HFFc6 (cell line): Measurements from ENCODE around the gene DUSP8. TPM values are rescaled to one million over a fixed set of nuclear protein-coding genes. Genes with fewer than 3 reads are reported as not detected.
"Not testable (repeated sequence)": the region's sequence is repeated elsewhere in the genome, so short reads cannot be mapped to it uniquely, and the experiment has no call there.

ENCODE experiments used
- DNase-seq: peaks from one replicate; pipeline ENCODE4 v3.0.0-alpha.2; 2018
- H3K27ac Mint-ChIP-seq: 2 replicates; pipeline ENCODE4 v1.8.0; 2020; ENCODE audit warnings: mild to moderate bottlenecking, mixed read lengths
- H3K27me3 Mint-ChIP-seq: 2 replicates; pipeline ENCODE4 v1.8.0; 2021; ENCODE audit warnings: mild to moderate bottlenecking, moderate library complexity, mixed read lengths; ENCODE audit not compliant: insufficient read depth
- H3K36me3 Mint-ChIP-seq: 2 replicates; pipeline ENCODE4 v1.8.0; 2021; ENCODE audit warnings: low read depth, mixed read lengths
- H3K4me1 Mint-ChIP-seq: 2 replicates; pipeline ENCODE4 v1.8.0; 2020; ENCODE audit warnings: low read depth, mixed read lengths
- H3K4me3 Mint-ChIP-seq: 2 replicates; pipeline ENCODE4 v1.8.0; 2020; ENCODE audit warnings: mild to moderate bottlenecking, moderate library complexity, mixed read lengths
- H3K9me3 Mint-ChIP-seq: 2 replicates; pipeline ENCODE4 v1.8.0; 2020; ENCODE audit warnings: mild to moderate bottlenecking, mixed read lengths
- long read RNA-seq: library from polyadenylated mRNA; unstranded; transcript quantifications from one replicate; pipeline ENCODE4 v2.0.0, GENCODE V29; 2019
- total RNA-seq, 6 experiments: library from RNA; stranded (reverse); fragmentation: NEBNext Ultra II Directional; extraction: Animal tissue kit (Norgen Biotek cat#: 25700); gene quantifications; 2 replicates in 1 of 6; 3 replicates in 5 of 6; pipeline ENCODE4 v1.2.3, GENCODE V29; 2021
- TF ChIP-seq, protein P1 (sequence below): fragments of 200-600 bp; sonication (generic); IDR thresholded peaks from 2 replicates; pipeline ENCODE4 v1.5.0; 2021; ENCODE audit warnings: antibody characterized with exemption, mild to moderate bottlenecking

Gene DUSP8, protein sequence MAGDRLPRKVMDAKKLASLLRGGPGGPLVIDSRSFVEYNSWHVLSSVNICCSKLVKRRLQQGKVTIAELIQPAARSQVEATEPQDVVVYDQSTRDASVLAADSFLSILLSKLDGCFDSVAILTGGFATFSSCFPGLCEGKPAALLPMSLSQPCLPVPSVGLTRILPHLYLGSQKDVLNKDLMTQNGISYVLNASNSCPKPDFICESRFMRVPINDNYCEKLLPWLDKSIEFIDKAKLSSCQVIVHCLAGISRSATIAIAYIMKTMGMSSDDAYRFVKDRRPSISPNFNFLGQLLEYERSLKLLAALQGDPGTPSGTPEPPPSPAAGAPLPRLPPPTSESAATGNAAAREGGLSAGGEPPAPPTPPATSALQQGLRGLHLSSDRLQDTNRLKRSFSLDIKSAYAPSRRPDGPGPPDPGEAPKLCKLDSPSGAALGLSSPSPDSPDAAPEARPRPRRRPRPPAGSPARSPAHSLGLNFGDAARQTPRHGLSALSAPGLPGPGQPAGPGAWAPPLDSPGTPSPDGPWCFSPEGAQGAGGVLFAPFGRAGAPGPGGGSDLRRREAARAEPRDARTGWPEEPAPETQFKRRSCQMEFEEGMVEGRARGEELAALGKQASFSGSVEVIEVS
- total RNA-seq = 1 to 10 TPM in 3 of 6 experiments, under 1 TPM in 3; 0.38 to 1.6 (median 0.81) TPM
- long read RNA-seq = 0 reads

DNA sequence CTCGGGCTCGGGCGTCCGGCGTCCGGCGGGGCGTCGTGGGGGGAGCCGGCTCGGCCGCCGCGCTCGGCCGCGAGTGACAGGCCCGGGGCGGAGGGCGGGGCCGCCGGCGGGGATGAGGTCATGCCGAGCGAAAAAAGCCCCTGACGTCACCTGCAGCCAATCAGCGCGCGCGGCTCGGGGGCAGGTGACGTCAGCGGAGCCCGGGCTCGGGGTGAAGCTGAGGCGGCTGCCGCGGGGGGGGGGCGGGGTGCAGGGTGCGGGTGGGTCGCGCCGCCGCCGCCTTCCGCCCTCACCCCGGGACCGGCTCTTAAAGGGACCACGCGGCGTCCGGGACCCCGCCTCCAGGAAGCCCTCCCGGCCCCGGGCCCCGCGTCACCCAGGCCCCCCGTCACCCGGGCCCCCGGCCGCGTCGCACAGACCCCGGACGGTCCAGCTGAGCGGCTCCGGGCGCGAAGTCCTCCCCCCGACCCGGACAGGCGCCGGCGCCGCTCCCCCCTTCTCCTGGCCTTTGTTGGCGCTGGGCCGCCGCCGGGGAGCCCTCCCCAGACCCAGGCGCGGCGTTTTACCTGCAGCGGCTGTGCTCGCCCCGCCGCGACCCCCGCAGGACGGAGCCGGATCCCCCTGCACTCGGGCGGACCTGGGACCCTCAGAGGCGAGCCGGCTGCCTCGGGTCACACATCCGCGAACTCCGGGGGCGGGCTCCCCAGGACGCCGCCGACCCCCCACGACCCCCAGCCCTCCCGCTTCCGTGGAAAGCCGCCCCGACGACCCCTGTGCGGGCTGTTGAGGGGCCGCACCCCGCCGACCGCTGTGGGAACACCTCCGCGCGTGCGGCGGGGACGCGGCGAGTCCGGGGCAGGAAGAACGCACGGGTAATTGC, at the start of gene DUSP8:
DUSP8 (minus strand) TSS at position 75 of the 880 bp plus-strand sequence. CDS start 6,445 bp downstream, outside the sequence.
- Mint-ChIP-seq H3K27me3 (peaks cover 13% of the 10 kb centered on the region), H3K4me3 (no peak within 1 kb of the TSS), H3K36me3 (no peaks in the 10 kb centered on the region), H3K4me1 (no peaks in the 10 kb centered on the region), H3K9me3 (no peaks in the 10 kb centered on the region), H3K27ac (no peak within 1 kb of the TSS)
- DNase-seq = peak; percentile 67
- TF ChIP-seq, protein P1, sequence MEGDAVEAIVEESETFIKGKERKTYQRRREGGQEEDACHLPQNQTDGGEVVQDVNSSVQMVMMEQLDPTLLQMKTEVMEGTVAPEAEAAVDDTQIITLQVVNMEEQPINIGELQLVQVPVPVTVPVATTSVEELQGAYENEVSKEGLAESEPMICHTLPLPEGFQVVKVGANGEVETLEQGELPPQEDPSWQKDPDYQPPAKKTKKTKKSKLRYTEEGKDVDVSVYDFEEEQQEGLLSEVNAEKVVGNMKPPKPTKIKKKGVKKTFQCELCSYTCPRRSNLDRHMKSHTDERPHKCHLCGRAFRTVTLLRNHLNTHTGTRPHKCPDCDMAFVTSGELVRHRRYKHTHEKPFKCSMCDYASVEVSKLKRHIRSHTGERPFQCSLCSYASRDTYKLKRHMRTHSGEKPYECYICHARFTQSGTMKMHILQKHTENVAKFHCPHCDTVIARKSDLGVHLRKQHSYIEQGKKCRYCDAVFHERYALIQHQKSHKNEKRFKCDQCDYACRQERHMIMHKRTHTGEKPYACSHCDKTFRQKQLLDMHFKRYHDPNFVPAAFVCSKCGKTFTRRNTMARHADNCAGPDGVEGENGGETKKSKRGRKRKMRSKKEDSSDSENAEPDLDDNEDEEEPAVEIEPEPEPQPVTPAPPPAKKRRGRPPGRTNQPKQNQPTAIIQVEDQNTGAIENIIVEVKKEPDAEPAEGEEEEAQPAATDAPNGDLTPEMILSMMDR = no peak

DNA sequence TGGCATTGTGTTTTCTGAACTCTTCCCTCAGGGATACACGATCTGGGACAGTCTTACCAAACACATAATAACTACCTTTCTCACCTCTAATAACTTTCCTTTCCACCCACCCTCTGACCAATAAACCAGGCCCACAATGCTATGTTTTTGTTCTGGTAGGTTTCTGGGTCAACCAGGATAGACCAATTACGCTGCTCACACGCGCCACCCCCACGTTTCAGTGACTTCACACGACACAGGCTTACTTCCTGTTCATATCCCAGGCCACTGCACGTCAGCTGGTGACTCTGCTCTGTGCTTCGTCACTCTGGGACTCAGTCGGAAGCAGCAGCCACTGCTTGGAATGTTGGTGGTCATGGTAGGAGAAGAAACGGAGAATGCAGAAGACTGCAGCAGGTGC, 47.4 kb upstream of the DUSP8 start:
- Mint-ChIP-seq H3K9me3 (no peaks in the 10 kb centered on the region), H3K4me3 (no peak overlapping the region), H3K4me1 (peaks cover 6% of the 10 kb centered on the region; the same call in 1 of the 2 replicates), H3K36me3 (no peaks in the 10 kb centered on the region), H3K27me3 (peaks cover 34% of the 10 kb centered on the region), H3K27ac (no peak overlapping the region)
- TF ChIP-seq, protein P1 = no peak
- no peak for DNase-seq

DNA sequence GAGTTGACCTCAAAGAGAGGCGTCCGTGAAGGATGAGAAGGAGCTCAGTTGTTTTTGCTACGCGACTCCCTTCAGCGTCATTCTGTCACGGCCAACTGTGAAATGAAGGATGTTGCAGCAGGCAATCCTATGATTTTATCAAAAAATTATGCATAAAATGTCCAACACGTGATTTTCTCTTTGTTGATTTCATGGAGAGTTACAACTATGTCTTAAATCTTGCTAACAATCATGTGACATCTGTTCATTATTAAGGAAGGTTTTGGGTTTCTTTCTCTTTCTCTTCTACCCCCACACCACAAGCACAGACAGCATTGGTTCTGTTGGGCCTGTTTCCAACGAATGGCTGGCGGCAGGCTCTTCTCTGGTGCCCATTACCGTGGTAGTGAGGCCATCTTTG, 46.2 kb upstream of the DUSP8 start:
- TF ChIP-seq, protein P1 = no peak

DNA sequence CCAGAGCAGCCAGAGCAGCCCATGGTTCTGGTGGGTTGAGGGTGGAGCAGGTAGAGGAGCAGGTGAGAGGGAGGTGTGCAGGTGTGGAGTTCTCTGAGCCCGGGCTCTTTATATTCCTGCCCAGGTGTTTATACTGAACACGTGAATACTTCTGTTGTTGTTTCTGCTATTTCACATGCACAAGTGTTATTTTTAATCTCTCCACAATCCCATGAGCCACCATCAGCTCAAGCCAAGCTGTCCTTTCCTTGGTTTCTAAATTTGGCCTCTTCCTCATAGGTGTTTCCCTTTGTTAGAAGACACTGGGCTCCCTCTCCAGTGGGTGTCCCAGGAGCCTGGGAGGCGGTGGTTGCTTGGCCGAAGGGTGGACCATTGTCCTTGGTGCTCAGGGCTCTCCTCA, 36.3 kb upstream of the DUSP8 start, which contains the start of gene KRTAP5-3:
KRTAP5-3 (minus strand) TSS at position 101 of the 400 bp plus-strand sequence; CDS start at position 23, 78 bp downstream.
- no peak for DNase-seq
- H3K36me3 Mint-ChIP-seq = peaks cover 4% of the 10 kb centered on the region; the same call in 1 of the 2 replicates
- peaks cover 27% of the 10 kb centered on the region for H3K27me3 Mint-ChIP-seq
- no peaks in the 10 kb centered on the region for H3K9me3 Mint-ChIP-seq
- H3K4me1 Mint-ChIP-seq = no peaks in the 10 kb centered on the region
- no peak within 1 kb of the TSS for H3K4me3 Mint-ChIP-seq
- H3K27ac Mint-ChIP-seq = no peak within 1 kb of the TSS
- TF ChIP-seq, protein P1 = no peak

More for the DNA sequence above, 46.2 kb upstream of the DUSP8 start:
- Mint-ChIP-seq H3K9me3 (no peaks in the 10 kb centered on the region), H3K27ac (no peak overlapping the region), H3K4me1 (peaks cover 6% of the 10 kb centered on the region; the same call in 1 of the 2 replicates), H3K4me3 (no peak overlapping the region), H3K36me3 (no peaks in the 10 kb centered on the region), H3K27me3 (peaks cover 33% of the 10 kb centered on the region)
- no peak for DNase-seq

DNA sequence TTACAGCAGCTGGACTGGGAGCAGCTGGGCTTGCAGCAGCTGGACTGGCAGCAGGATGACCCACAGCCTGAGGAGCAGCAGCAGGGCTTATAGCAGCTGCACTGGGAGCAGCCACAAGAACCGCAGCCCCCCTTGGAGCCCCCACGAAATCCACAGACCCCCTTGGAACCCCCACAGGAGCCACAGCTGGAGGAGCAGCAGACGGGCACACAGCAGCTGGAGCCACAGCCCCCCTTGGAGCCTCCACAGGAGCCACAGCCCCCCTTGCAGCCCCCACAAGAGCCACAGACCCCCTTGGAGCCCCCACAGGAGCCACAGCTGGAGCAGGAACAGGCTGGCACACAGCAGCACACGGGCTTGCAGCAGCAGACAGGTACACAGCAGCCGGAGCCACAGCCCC, 35.8 kb upstream of the DUSP8 start:
- H3K4me3 Mint-ChIP-seq, H3K4me1 Mint-ChIP-seq, H3K36me3 Mint-ChIP-seq, DNase-seq, H3K27ac Mint-ChIP-seq, H3K9me3 Mint-ChIP-seq: not testable (repeated sequence)
- peaks cover 28% of the 10 kb centered on the region for H3K27me3 Mint-ChIP-seq

DNA sequence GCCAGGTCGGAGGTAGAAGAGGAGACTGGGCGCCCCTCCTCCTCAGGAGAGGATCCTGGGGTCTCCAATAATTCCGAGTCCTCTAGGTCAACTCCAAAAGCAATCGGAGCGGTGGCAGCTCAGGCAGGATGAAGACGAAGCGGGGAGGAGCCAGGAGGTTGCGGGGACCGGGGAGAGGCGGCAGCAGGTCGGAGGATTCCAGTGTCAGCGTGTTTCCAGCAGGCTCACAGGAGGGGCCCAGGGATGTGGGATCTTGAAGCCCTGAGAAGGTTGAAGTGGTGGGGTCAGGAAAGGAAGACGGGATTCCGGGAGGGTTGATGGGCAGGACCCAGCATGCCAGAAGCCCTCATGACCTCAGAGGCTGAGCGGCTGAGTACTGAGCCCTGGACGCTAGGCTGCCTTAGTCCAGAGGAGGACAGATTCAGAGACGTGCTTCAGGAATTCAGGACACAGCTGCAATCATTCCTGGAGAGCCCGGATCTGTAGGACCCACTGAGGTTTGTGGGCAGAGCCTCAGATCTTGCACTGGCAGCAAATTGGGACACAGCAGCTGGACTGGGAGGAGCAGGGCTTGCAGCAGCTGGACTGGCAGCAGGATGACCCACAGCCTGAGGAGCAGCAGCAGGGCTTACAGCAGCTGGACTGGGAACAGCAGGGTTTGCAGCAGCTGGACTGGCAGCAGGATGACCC, 35.2 kb upstream of the DUSP8 start:
- peaks cover 31% of the 10 kb centered on the region for H3K27me3 Mint-ChIP-seq
- not testable (repeated sequence) for H3K4me3 Mint-ChIP-seq, DNase-seq, H3K36me3 Mint-ChIP-seq, H3K4me1 Mint-ChIP-seq, H3K27ac Mint-ChIP-seq, H3K9me3 Mint-ChIP-seq

DNA sequence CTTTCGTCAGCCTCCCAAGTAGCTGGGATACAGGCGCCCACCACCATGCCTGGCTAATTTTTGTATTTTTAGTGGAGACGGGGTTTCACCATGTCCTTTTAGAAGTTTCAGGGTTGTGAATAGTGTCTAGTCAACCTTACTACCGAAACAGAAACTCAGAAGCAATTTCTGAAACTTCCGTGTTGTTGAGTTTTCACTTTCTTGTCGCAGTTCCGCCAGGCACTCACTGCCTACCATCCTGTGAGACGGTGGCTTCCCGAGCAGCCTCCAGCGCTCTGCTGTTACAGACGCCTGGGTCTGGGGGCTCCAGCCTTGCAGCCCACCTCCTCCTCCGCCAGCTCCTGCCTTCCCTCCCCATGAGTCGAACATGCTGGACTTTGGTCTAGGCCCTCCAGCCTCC, 33.9 kb upstream of the DUSP8 start:
- DNase-seq, H3K9me3 Mint-ChIP-seq, H3K27ac Mint-ChIP-seq, H3K36me3 Mint-ChIP-seq, H3K4me1 Mint-ChIP-seq, H3K4me3 Mint-ChIP-seq: not testable (repeated sequence)
- peaks cover 37% of the 10 kb centered on the region for H3K27me3 Mint-ChIP-seq
